Stimulated activated CD4-positive, alpha-beta T cell treated with anti-CD3 and anti-CD28 coated beads, Interleukin-1b, Interleukin-23, amount 100 ng/mL, for 4 hours (primary cell): ENCODE results near the gene S100A6.
"Not testable (repeated sequence)": the region's sequence is repeated elsewhere in the genome, so short reads cannot be mapped to it uniquely, and the experiment has no call there.

Experiments
- DNase-seq, 2 donors: peaks; one replicate each; pipeline ENCODE4 v3.0.0-alpha.2; 2020; ENCODE audit warnings: low read depth in 2 of 2

The S100A6 gene

DNA sequence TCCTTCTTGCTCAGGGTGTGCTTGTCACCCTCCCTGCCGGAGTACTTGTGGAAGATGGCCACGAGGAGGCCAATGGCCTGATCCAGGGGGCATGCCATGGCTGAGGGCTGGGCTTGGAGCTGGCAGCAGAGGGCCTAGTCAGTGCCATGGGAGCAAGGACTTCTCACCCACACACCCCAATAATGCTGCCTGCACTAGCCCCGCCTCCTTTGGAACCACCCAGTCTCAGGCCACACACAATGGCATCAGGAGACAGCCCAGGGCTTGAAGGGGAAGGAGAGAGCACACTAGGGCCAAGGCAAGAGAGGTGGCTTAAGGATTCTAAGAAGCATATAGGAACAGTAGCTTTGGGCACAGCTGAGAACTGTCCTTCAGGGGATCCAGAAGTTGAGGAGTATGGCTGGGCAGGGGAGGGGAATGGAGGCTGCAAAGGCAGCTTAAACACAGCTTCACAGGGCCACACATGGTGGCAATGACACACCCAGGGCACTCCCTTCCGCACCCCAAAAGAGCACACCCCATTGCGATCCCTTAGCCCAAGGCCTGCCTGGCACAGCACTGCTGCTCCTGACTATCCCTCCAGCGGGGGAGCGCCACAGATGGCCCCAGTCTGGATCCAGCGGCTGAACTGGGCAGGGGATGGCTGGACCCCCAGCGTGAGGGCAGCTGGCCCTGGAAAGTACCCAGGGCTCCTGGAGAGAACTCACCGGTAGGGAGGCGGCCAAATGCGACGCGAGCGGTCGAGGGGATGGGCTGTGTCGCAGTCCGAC lies at the start of gene S100A6:
Gene S100A6 (minus strand): TSS at position 750 of the 770 bp plus-strand sequence. CDS start 652 bp downstream, at position 98.
- no peak for DNase-seq

DNA sequence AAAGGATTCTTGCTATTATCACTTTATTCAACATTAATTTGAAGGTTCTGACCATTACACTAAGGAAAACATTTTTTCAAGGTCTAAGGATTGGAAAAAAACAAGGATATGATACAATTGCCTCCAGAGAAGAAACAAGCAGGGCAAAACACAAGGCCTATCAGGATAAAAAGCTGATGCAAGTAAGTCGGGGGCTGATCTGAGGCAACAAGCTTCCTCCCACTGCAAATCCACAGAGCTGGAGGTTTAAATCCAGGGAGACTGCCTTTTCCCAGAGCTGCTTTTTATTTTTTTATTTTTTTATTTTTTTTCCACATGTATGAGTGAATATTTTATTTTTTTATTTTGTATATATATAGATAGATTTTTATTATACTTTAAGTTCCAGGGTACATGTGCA lies 49.2 kb upstream of the S100A6 start:
- DNase-seq = no peak

DNA sequence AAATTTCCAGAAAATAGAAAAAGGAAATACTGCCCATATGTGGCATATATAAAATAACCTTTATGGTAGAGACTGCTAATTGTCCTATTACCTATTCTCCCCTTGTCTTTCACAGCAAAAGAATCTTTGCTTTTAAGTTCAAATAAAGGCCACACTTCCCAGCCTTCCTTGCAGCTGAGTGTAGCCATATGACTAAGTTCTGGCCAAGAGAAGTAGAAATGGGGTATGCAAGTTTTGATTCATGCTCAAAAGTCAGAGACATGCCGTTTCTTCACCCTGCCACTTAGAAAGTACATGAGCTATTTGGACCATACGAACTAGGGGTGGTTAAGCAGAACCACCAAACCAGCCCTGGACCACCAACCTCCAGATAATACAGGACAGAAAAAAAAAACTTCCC lies 48.2 kb upstream of the S100A6 start:
- DNase-seq = no peak

DNA sequence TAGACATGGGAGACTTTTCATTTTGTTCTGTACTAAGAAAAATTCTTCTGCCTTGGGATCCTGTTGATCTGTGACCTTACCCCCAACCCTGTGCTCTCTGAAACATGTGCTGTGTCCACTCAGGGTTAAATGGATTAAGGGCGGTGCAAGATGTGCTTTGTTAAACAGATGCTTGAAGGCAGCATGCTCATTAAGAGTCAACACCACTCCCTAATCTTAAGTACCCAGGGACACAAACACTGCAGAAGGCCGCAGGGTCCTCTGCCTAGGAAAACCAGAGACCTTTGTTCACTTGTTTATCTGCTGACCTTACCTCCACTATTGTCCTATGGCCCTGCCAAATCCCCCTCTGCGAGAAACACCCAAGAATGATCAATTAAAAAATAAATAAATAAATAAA lies 47.7 kb upstream of the S100A6 start:
- DNase-seq = not testable (repeated sequence)

DNA sequence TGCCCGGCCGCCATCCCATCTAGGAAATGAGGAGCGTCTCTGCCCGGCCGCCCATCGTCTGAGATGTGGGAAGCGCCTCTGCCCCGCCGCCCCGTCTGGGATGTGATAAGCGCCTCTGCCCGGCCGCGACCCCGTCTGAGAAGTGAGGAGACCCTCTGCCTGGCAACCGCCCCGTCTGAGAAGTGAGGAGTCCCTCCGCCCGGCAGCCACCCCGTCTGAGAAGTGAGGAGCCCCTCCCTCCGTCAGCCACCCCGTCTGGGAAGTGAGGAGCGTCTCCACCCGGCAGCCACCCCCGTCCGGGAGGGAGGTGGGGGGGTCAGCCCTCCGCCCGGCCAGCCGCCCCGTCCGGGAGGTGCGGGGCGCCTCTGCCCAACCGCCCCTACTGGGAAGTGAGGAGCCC lies 47.0 kb upstream of the S100A6 start:
- not testable (repeated sequence) for DNase-seq

DNA sequence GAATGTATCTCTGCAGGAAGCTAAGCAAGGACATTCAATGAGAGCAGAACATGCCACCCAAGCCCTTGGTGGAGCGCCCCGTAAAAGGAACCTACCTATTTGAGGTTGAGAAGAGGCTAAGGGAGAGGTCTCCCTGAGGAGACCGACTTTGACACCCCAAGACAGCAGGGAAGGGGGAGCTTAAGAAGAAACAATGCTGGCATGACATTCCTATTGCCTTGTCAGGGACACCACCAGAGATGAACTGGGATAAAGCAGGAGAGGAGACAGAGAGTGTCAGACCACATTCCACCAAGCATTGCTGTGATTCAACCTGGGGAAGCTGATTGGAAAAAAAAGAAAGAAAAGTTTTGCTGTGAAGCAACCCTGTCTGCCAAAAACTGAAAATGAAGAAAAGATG lies 43.1 kb upstream of the S100A6 start:
- DNase-seq = no peak

DNA sequence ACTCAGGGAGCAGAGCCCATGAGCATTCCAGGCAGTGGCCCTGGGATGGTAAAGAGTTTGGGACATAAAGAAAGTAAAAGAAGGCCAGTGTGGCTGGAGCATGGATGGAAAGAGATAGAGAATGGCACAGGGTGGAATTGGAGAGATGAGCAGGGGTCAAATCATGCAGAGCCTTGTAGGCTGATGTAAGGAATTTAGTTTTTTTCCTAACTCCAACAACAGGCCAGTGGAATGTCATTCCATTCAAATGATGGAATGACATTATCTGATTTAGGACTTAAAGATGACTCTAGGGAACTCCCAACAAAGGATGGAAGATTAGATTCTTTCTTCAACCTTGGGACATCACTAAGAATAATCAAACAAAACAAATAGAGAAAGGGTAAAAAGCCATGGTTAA lies 42.7 kb upstream of the S100A6 start:
- DNase-seq = no peak

DNA sequence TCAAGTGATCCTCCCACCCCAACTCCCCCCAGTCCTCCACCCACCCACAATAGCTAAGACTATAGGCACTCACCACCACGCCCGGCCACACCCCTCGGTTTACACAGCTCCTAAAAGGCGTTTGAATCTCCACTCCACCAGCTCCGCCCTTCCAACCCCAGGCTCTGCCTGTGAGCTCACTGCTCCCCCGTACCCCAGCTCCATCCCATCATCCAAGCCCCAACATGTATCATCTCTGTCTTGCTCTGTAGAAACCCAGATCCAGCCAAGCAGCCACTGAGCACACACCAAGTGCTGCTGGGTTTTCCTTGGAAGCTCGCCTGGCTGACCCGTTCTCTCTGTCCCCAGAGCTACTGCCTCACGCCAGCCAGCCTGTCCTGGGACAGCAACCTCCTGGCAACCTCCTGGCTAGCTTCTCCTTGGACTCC lies 41.8 kb upstream of the S100A6 start:
- DNase-seq = no peak

DNA sequence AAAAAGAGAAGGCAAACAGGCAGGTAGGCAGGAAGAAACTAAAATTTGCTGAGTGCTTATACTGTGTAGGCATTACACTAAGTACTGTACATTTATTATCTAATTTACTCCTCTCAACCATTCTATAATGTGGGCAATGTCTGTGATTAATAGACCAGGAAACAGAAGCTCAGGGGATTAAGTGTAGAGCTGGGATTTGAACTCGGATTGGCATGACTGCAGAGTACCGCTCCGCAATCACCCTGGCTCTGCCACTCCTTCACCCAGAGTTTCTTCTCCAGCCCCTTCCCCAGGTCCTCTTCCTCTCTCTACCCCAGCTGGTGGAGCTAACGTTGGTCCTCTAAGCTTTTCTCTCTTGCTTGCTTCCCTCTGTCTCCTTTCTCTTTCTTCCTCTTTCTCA lies 41.3 kb upstream of the S100A6 start:
- DNase-seq = no peak

DNA sequence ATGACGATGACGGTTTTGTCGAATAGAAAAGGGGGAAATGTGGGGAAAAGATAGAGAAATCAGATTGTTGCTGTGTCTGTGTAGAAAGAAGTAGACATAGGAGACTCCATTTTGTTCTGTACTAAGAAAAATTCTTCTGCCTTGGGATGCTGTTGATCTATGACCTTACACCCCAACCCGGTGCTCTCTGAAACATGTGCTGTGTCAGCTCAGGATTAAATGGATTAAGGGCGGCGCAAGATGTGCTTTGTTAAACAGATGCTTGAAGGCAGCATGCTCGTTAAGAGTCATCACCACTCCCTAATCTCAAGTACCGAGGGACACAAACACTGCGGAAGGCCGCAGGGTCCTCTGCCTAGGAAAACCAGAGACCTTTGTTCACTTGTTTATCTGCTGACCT lies 39.7 kb upstream of the S100A6 start:
- DNase-seq = not testable (repeated sequence)

DNA sequence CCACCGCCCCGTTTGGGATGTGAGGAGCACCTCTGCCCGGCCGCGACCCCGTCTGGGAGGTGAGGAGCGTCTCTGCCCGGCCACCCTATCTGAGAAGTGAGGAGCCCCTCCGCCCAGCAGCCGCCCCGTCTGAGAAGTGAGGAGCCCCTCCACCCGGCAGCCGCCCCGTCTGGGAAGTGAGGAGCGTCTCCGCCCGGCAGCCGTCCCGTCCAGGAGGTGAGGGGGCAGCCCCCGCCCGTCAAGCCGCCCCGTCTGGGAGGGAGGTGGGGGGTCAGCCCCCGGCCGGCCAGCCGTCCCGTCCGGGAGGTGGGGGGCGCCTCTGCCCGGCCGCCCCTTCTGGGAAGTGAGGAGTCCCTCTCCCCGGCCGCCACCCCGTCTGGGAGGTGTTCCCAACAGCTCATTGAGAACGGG lies 39.3 kb upstream of the S100A6 start:
- DNase-seq = not testable (repeated sequence)

DNA sequence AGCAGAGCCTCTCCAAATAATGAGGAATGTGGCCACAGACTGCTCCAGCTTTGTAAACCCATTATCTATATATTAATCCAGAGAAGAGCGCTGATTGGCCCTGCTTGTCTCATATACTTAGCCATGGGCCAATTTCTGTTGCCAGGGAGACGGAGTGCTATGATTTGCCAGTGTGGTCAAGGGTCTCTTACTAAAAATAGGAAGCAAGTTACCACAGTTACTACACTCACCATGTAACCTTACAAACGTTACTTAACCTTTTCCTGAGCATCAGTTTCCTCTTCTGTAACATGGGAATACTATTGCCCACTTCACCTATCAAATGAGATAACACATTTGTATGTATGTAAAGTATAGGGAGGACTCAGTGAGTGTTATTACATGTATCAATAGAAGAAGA lies 37.6 kb upstream of the S100A6 start:
- DNase-seq = no peak

DNA sequence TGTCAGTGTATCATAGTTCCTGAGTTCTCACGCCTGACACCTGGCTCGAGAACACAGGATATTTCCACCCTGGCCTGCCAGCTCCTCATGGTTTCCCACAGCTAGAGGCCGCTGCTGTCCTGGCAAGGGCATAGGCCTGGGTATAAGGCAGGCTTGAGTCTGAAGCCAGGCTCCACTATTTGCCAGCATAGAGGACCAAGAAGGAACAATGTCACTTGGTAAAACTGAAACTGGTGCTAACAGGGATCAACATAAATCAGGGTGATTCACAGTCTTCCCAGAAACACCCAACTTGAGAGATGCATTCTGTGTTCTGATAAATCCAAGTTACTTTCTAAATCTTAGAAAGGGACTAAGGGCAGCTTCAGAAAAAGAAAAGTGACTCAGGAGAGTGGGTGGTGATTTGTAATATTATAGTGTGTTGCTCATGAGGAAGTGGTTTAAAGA lies 36.8 kb upstream of the S100A6 start:
- peak in 1 of 2 donors; percentile 30 for DNase-seq

DNA sequence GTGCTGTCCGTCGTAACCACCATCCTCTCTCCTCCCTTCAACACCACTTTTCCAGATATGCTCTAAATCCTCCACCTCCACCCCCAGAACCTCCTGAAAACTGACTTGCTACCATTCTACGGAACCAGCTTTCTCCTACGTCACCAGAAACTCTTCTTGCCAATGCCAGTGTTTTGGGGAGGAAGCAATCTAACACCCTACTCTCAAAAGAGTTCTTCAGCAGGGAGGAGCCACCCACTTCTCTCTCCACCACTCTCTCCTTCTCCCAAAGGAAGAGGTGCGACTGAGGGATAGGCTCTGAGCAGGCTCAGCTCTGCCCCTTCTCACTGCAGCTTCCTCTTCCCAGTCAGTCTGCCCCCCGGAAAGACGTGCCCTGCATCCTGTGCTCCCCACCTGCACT lies 35.9 kb upstream of the S100A6 start:
- no peak for DNase-seq

DNA sequence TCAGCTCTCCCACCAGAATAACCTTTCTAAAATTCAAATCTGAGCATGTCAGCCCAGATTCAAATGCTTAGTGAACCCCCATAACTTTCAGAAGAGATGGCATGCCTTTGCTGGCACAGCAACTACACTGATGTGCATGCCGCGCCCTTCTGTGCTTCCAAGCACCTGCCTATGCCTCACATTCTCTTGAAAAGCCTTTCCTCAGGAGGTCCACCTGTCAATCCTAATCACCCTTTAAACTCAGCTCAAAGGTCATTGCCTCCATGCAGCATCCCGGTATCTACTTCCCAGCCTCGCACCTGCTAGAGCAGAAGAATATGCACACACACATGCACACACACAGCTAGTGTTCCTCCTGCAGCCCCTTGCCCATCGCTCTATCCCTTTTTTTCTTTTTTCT lies 35.1 kb upstream of the S100A6 start:
- DNase-seq = no peak

DNA sequence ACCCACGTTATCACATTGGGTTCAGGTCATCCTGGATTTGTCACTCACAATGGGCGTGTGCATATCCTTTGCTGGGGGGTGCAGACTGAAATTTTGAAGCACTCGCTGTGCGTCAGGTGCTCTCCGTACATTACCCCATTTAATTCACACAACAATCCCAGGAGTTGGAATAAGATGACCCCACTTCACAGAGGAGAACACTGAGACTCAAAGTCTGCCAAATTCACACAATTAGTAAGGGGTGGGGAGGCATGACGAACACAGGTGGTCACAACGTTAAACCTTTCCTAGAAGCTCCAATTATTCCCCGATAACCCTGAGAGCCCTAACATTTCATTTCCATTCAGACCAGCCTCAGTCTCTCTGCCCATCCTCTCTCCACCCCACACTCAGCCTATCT lies 33.7 kb upstream of the S100A6 start:
- no peak for DNase-seq

DNA sequence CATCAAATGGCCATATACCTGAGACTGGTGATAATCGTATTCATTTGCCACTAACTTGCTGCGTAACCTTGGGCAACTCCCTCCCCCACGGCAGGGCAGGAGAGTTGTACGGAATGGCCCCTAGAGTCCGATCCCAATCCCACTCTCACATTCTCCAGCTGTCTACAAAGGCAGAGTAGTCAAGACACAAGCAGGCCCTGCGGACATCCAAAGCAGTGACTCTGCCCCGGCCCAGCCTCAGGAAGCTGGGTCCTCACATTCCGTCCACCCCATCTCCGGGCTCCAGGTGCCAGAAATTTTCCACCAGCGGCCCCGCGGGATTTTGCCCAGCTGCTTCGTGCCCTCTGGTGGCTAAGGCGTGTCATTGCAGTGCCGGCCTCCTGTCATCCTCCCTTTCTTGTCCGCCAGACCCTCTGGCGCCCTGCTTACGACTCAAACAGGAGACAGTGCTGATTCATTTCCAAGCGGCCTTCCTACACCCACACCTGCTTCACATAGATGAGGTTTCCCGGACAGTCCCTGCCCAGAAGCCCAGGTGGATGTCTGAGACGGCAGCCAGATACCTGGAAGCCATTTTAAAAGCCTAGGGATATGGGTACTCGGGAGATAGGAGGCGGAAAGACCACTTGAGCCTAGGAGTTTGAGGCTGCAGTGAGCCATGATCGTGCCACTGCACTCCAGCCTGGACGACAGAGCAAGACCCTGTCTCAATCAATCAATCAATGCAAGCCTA lies 32.7 kb upstream of the S100A6 start:
- DNase-seq = peak; percentile 74 to 81

DNA sequence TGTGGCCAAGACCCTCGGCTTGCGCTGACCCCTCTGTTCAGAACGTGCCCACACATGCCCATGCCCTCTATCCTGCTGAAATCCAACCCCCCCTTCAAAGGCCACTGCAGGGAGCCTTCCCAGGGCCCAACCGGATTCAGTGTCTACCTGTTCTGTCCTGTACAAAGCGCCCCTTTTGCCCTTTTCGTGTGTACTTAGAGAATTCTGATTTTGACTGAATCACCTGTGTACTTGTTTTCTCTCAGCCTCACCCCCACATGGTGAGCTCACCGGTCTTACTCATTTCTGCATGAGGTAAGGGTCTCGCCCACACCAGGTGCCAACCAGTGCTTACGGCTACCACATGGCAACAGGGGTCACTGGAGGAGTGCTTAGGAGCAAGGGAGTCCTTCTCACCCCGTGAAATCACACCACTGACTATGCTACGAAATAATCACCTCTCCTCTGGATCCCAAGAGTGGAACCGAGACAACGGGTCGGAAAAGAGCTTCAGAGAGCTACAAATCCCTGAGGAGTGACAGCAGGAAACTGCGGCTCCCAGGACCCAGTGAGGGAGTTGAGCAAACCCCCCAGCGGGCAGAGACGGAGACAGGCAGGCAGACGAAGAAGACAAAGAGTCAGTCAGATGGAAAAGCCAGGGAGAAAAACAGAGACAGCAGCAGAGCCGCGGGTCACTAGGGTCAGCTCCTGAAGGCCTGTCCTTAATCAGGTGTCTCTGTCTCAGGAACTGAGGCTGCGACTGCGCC lies 32.0 kb upstream of the S100A6 start:
- DNase-seq = no peak

DNA sequence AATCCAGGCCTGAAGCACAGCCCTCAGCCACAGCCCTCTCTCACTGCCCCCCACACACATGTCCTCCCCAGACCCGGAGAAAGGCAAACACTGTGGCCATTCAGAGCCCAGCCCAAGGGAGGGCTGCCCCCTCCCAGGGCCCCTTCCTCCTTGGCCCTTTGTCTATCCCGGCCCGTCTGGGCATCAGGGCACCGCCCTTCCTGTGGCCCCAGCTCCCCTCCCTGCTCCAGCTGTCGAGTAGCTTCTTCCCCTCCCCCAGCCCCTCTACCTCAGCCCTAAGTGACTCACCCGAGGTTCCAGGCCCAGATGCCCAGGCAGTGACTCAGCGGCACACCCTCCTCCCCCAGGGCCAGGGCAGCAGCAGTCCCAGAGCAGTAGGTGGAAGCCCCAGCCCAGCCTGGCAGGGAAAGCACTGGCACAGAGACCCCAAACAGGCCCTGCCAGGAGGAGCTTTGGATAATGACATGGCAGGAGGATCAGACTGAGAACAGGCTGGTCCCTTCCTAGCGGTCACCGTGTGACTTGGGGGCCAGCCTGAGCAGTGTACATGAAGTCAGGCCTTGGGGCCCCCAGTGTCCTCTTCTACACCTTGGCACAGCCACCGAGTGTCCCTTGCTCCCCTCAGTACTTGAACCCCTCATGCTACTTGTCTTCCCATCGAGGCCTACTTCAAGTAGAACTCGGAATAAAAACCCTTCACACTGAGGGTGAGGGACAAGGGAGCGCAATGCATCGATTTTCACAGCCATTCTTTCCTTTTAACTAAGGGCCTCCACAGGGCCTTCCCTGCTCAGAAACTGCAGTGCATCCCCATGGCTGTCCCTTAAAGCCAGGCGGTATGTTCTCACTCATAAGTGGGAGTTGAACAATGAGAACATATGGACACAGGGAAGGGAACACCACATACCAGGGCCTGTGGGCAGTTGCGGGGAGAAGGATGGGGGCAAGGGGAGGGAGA lies 30.9 kb upstream of the S100A6 start:
- peak; percentile 75 to 82 for DNase-seq

DNA sequence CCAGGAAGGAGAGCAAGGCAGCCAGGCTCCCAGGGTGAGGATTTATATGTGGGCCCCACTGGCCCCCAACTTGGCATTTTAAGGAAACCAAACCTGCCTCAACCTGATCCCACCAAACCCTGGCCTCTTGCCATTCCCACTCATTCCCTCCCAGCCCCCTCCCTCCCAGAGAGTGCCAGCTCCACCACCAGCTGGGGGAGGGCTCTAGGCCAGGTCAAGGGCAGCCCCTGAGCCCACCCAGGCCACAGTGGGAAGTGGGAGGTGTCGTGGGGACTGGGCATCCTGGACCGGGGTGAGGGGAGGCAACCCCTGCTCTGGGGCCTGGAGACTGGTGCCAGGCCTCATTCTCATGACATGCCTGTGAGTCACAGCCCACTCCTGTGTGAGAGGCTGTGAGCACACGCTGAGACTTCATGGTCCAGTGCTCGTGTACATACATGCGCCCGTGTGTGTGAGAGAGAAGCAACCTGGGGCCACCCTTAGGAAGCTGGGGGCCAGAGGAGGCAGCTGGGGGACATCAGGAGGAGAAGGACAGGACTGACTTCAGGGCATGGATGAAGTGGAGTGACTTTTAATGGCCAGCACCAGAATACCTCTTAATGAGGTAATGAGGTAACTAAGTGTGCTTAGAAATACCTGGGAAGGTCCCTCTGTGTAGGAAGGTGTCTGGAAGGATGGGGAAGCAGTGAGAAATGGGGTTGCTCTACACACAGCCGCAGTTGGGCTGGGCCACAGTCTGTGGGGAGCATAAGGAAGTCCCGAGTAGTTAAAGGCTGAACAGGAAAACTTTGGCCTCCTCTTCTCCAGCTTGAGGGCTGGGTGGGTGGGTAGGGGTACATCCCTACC lies 30.0 kb upstream of the S100A6 start, which contains the start of gene S100A2:
Gene S100A2 (minus strand): TSS at position 316 of the 846 bp plus-strand sequence. CDS start 1,967 bp downstream, outside the sequence.
- DNase-seq = peak in 1 of 2 donors; percentile 43
